ENCODE results near the gene FCAMR. TPM values are rescaled to one million over a fixed set of nuclear protein-coding genes. Genes with fewer than 3 reads are reported as not detected.

The FCAMR gene
- polyA plus RNA-seq, 4 donors: 0.54 to 4.5 (median 0.91) TPM

GRCh38 chr1:206985162-206985749, 15.0 kb upstream of the FCAMR start:
- H3K4me3 ChIP-seq (ENCODE audit: low read depth in 1 of 3, low read length in 3 of 3): no peak overlapping the region
- H3K27me3 ChIP-seq (ENCODE audit: control insufficient read depth in 3 of 3, insufficient read depth in 3 of 3, low read length in 3 of 3): no peaks in the 10 kb centered on the region
- no peaks in the 10 kb centered on the region for H3K9me3 ChIP-seq (ENCODE audit: control insufficient read depth in 2 of 2, insufficient read depth in 1 of 2, low read depth in 1 of 2, low read length in 1 of 2)
- FAIRE-seq (no peak), DNase-seq (peak in 1 of 2 donors; percentile 61)
- peaks cover 0 to 20% (median 0%) of the 10 kb centered on the region in 3 donors for H3K4me1 ChIP-seq (ENCODE audit: control insufficient read depth in 3 of 3, insufficient read depth in 2 of 3, low read depth in 1 of 3, low read length in 2 of 3)
- no peak overlapping the region for H3K27ac ChIP-seq (ENCODE audit: low read depth in 1 of 3, low read length in 2 of 3)
- no peaks in the 10 kb centered on the region for H3K36me3 ChIP-seq (ENCODE audit: control insufficient read depth in 3 of 3, insufficient read depth in 2 of 3, low read depth in 1 of 3, low read length in 3 of 3)
- WGBS, 3 donors: 43 to 61% (median 52%) methylated on average over 10 of the region's 10 CpGs

- H3K4me1 ChIP-seq (ENCODE audit: control insufficient read depth in 3 of 3, insufficient read depth in 2 of 3, low read depth in 1 of 3, low read length in 2 of 3): peaks cover 0 to 44% (median 0%) of the 10 kb centered on the region in 3 donors
- WGBS, 3 donors: 26 to 30% (median 27%) methylated on average over 4 of the region's 4 CpGs
- no peak overlapping the region for H3K4me3 ChIP-seq (ENCODE audit: low read depth in 1 of 3, low read length in 3 of 3)
- DNase-seq (peak; percentile 69 to 78), FAIRE-seq (no peak)
- H3K27me3 ChIP-seq (ENCODE audit: control insufficient read depth in 3 of 3, insufficient read depth in 3 of 3, low read length in 3 of 3): no peaks in the 10 kb centered on the region
- no peaks in the 10 kb centered on the region for H3K9me3 ChIP-seq (ENCODE audit: control insufficient read depth in 2 of 2, insufficient read depth in 1 of 2, low read depth in 1 of 2, low read length in 1 of 2)
- no peak overlapping the region for H3K27ac ChIP-seq (ENCODE audit: low read depth in 1 of 3, low read length in 2 of 3)
- H3K36me3 ChIP-seq (ENCODE audit: control insufficient read depth in 3 of 3, insufficient read depth in 2 of 3, low read depth in 1 of 3, low read length in 3 of 3): no peaks in the 10 kb centered on the region
These were observed 12.0 kb upstream of the FCAMR start for GRCh38 chr1:206982216-206982615.

GRCh38 chr1:206979379-206980043, 9.3 kb upstream of the FCAMR start:
- Histone ChIP-seq H3K36me3 (ENCODE audit: control insufficient read depth in 3 of 3, insufficient read depth in 2 of 3, low read depth in 1 of 3, low read length in 3 of 3) (no peaks in the 10 kb centered on the region), H3K27ac (ENCODE audit: low read depth in 1 of 3, low read length in 2 of 3) (no peak overlapping the region), H3K27me3 (ENCODE audit: control insufficient read depth in 3 of 3, insufficient read depth in 3 of 3, low read length in 3 of 3) (no peaks in the 10 kb centered on the region), H3K9me3 (ENCODE audit: control insufficient read depth in 2 of 2, insufficient read depth in 1 of 2, low read depth in 1 of 2, low read length in 1 of 2) (no peaks in the 10 kb centered on the region), H3K4me1 (ENCODE audit: control insufficient read depth in 3 of 3, insufficient read depth in 2 of 3, low read depth in 1 of 3, low read length in 2 of 3) (peaks cover 3 to 62% (median 6%) of the 10 kb centered on the region in 3 donors), H3K4me3 (ENCODE audit: low read depth in 1 of 3, low read length in 3 of 3) (no peak overlapping the region)
- WGBS, 3 donors: 40 to 64% (median 52%) methylated on average over 3 of the region's 3 CpGs
- FAIRE-seq (no peak), DNase-seq (peak in 1 of 2 donors; percentile 69)

- Histone ChIP-seq H3K27me3 (ENCODE audit: control insufficient read depth in 3 of 3, insufficient read depth in 3 of 3, low read length in 3 of 3) (no peaks in the 10 kb centered on the region), H3K4me1 (ENCODE audit: control insufficient read depth in 3 of 3, insufficient read depth in 2 of 3, low read depth in 1 of 3, low read length in 2 of 3) (peaks cover 14 to 74% (median 18%) of the 10 kb centered on the region in 3 donors), H3K9me3 (ENCODE audit: control insufficient read depth in 2 of 2, insufficient read depth in 1 of 2, low read depth in 1 of 2, low read length in 1 of 2) (no peaks in the 10 kb centered on the region), H3K27ac (ENCODE audit: low read depth in 1 of 3, low read length in 2 of 3) (no peak overlapping the region), H3K4me3 (ENCODE audit: low read depth in 1 of 3, low read length in 3 of 3) (no peak overlapping the region), H3K36me3 (ENCODE audit: control insufficient read depth in 3 of 3, insufficient read depth in 2 of 3, low read depth in 1 of 3, low read length in 3 of 3) (no peaks in the 10 kb centered on the region)
- WGBS, 3 donors: 67 to 77% (median 76%) methylated on average over 7 of the region's 7 CpGs
- DNase-seq: no peak
- no peak for FAIRE-seq
These were observed 8.0 kb upstream of the FCAMR start for GRCh38 chr1:206978259-206978658.

- Histone ChIP-seq H3K27ac (ENCODE audit: low read depth in 1 of 3, low read length in 2 of 3) (peak overlapping the region in 1 of 3 donors; percentile 87), H3K4me3 (ENCODE audit: low read depth in 1 of 3, low read length in 3 of 3) (no peak overlapping the region), H3K9me3 (ENCODE audit: control insufficient read depth in 2 of 2, insufficient read depth in 1 of 2, low read depth in 1 of 2, low read length in 1 of 2) (no peaks in the 10 kb centered on the region), H3K36me3 (ENCODE audit: control insufficient read depth in 3 of 3, insufficient read depth in 2 of 3, low read depth in 1 of 3, low read length in 3 of 3) (no peaks in the 10 kb centered on the region), H3K4me1 (ENCODE audit: control insufficient read depth in 3 of 3, insufficient read depth in 2 of 3, low read depth in 1 of 3, low read length in 2 of 3) (peaks cover 18 to 88% (median 20%) of the 10 kb centered on the region in 3 donors), H3K27me3 (ENCODE audit: control insufficient read depth in 3 of 3, insufficient read depth in 3 of 3, low read length in 3 of 3) (no peaks in the 10 kb centered on the region)
- WGBS, 3 donors: 14 to 65% (median 42%) methylated on average over 1 of the region's 1 CpG
- no peak for FAIRE-seq
- DNase-seq: peak; percentile 81 to 95
These were observed 5.0 kb upstream of the FCAMR start for GRCh38 chr1:206975306-206975705.

- H3K27me3 ChIP-seq (ENCODE audit: control insufficient read depth in 3 of 3, insufficient read depth in 3 of 3, low read length in 3 of 3): no peaks in the 10 kb centered on the region
- 84 to 87% (median 84%) methylated on average over 3 of the region's 3 CpGs for WGBS, 3 donors
- FAIRE-seq (no peak), DNase-seq (no peak)
- H3K9me3 ChIP-seq (ENCODE audit: control insufficient read depth in 2 of 2, insufficient read depth in 1 of 2, low read depth in 1 of 2, low read length in 1 of 2): no peaks in the 10 kb centered on the region
- H3K36me3 ChIP-seq (ENCODE audit: control insufficient read depth in 3 of 3, insufficient read depth in 2 of 3, low read depth in 1 of 3, low read length in 3 of 3): no peaks in the 10 kb centered on the region
- H3K4me3 ChIP-seq (ENCODE audit: low read depth in 1 of 3, low read length in 3 of 3): no peak overlapping the region
- H3K4me1 ChIP-seq (ENCODE audit: control insufficient read depth in 3 of 3, insufficient read depth in 2 of 3, low read depth in 1 of 3, low read length in 2 of 3): peaks cover 27 to 89% (median 27%) of the 10 kb centered on the region in 3 donors
- H3K27ac ChIP-seq (ENCODE audit: low read depth in 1 of 3, low read length in 2 of 3): peak overlapping the region in 1 of 3 donors; percentile 87
These were observed 3.9 kb upstream of the FCAMR start for GRCh38 chr1:206974140-206974539.

GRCh38 chr1:206972728-206973127, 2.5 kb upstream of the FCAMR start:
- Histone ChIP-seq H3K4me1 (ENCODE audit: control insufficient read depth in 3 of 3, insufficient read depth in 2 of 3, low read depth in 1 of 3, low read length in 2 of 3) (peaks cover 28 to 92% (median 32%) of the 10 kb centered on the region in 3 donors), H3K27ac (ENCODE audit: low read depth in 1 of 3, low read length in 2 of 3) (peak overlapping the region; percentile 73 to 87 (median 80)), H3K36me3 (ENCODE audit: control insufficient read depth in 3 of 3, insufficient read depth in 2 of 3, low read depth in 1 of 3, low read length in 3 of 3) (no peaks in the 10 kb centered on the region), H3K9me3 (ENCODE audit: control insufficient read depth in 2 of 2, insufficient read depth in 1 of 2, low read depth in 1 of 2, low read length in 1 of 2) (no peaks in the 10 kb centered on the region), H3K4me3 (ENCODE audit: low read depth in 1 of 3, low read length in 3 of 3) (no peak overlapping the region), H3K27me3 (ENCODE audit: control insufficient read depth in 3 of 3, insufficient read depth in 3 of 3, low read length in 3 of 3) (no peaks in the 10 kb centered on the region)
- FAIRE-seq: no peak
- peak; percentile 82 to 93 for DNase-seq
- 19 to 60% (median 41%) methylated on average over 2 of the region's 2 CpGs for WGBS, 3 donors

- H3K4me1 ChIP-seq (ENCODE audit: control insufficient read depth in 3 of 3, insufficient read depth in 2 of 3, low read depth in 1 of 3, low read length in 2 of 3): peaks cover 34 to 89% (median 36%) of the 10 kb centered on the region in 3 donors
- H3K4me3 ChIP-seq (ENCODE audit: low read depth in 1 of 3, low read length in 3 of 3): no peak overlapping the region
These were observed 882 bp upstream of the FCAMR start for GRCh38 chr1:206971029-206971655.

More at GRCh38 chr1:206971029-206971655, 882 bp upstream of the FCAMR start:
- FAIRE-seq: no peak
- Histone ChIP-seq H3K36me3 (ENCODE audit: control insufficient read depth in 3 of 3, insufficient read depth in 2 of 3, low read depth in 1 of 3, low read length in 3 of 3) (no peaks in the 10 kb centered on the region), H3K27ac (ENCODE audit: low read depth in 1 of 3, low read length in 2 of 3) (peak overlapping the region; percentile 34 to 87 (median 50)), H3K27me3 (ENCODE audit: control insufficient read depth in 3 of 3, insufficient read depth in 3 of 3, low read length in 3 of 3) (no peaks in the 10 kb centered on the region), H3K9me3 (ENCODE audit: control insufficient read depth in 2 of 2, insufficient read depth in 1 of 2, low read depth in 1 of 2, low read length in 1 of 2) (no peaks in the 10 kb centered on the region)
- WGBS, 3 donors: 10 to 47% (median 38%) methylated on average over 2 of the region's 2 CpGs
- DNase-seq: no peak

Measured in small intestine (tissue), 7 donors.